HFFc6 (cell line): ENCODE data around the gene LIMA1. TPM values are rescaled to one million over a fixed set of nuclear protein-coding genes. Genes with fewer than 3 reads are reported as not detected.
"Not testable (repeated sequence)": the region's sequence is repeated elsewhere in the genome, so short reads cannot be mapped to it uniquely, and the experiment has no call there.

Experiments
- DNase-seq: peaks from one replicate; pipeline ENCODE4 v3.0.0-alpha.2; 2018
- H3K27ac Mint-ChIP-seq: 2 replicates; pipeline ENCODE4 v1.8.0; 2020; ENCODE audit warnings: mild to moderate bottlenecking, mixed read lengths
- H3K27me3 Mint-ChIP-seq: 2 replicates; pipeline ENCODE4 v1.8.0; 2021; ENCODE audit warnings: mild to moderate bottlenecking, moderate library complexity, mixed read lengths; ENCODE audit not compliant: insufficient read depth
- H3K36me3 Mint-ChIP-seq: 2 replicates; pipeline ENCODE4 v1.8.0; 2021; ENCODE audit warnings: low read depth, mixed read lengths
- H3K4me1 Mint-ChIP-seq: 2 replicates; pipeline ENCODE4 v1.8.0; 2020; ENCODE audit warnings: low read depth, mixed read lengths
- H3K4me3 Mint-ChIP-seq: 2 replicates; pipeline ENCODE4 v1.8.0; 2020; ENCODE audit warnings: mild to moderate bottlenecking, moderate library complexity, mixed read lengths
- H3K9me3 Mint-ChIP-seq: 2 replicates; pipeline ENCODE4 v1.8.0; 2020; ENCODE audit warnings: mild to moderate bottlenecking, mixed read lengths
- total RNA-seq, 6 experiments: library from RNA; stranded (reverse); fragmentation: NEBNext Ultra II Directional; extraction: Animal tissue kit (Norgen Biotek cat#: 25700); gene quantifications; 2 replicates in 1 of 6; 3 replicates in 5 of 6; pipeline ENCODE4 v1.2.3, GENCODE V29; 2021
- TF ChIP-seq, protein P1 (sequence below): fragments of 200-600 bp; sonication (generic); IDR thresholded peaks from 2 replicates; pipeline ENCODE4 v1.5.0; 2021; ENCODE audit warnings: antibody characterized with exemption, mild to moderate bottlenecking

The LIMA1 gene
- total RNA-seq, 6 experiments from 2014 or later, result 259 to 335 (median 298) TPM

- Mint-ChIP-seq H3K9me3 (peaks cover 8% of the 10 kb centered on the region), H3K27me3 (peaks cover 3% of the 10 kb centered on the region), H3K4me3 (peak overlapping the region; percentile 91), H3K36me3 (peaks cover 32% of the 10 kb centered on the region), H3K4me1 (peaks cover 38% of the 10 kb centered on the region), H3K27ac (no peak overlapping the region)
- TF ChIP-seq, protein P1, sequence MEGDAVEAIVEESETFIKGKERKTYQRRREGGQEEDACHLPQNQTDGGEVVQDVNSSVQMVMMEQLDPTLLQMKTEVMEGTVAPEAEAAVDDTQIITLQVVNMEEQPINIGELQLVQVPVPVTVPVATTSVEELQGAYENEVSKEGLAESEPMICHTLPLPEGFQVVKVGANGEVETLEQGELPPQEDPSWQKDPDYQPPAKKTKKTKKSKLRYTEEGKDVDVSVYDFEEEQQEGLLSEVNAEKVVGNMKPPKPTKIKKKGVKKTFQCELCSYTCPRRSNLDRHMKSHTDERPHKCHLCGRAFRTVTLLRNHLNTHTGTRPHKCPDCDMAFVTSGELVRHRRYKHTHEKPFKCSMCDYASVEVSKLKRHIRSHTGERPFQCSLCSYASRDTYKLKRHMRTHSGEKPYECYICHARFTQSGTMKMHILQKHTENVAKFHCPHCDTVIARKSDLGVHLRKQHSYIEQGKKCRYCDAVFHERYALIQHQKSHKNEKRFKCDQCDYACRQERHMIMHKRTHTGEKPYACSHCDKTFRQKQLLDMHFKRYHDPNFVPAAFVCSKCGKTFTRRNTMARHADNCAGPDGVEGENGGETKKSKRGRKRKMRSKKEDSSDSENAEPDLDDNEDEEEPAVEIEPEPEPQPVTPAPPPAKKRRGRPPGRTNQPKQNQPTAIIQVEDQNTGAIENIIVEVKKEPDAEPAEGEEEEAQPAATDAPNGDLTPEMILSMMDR, result no peak
- DNase-seq, result no peak
Observed at GRCh38 chr12:50164963-50165362, 118.4 kb downstream of the LIMA1 start.

DNA sequence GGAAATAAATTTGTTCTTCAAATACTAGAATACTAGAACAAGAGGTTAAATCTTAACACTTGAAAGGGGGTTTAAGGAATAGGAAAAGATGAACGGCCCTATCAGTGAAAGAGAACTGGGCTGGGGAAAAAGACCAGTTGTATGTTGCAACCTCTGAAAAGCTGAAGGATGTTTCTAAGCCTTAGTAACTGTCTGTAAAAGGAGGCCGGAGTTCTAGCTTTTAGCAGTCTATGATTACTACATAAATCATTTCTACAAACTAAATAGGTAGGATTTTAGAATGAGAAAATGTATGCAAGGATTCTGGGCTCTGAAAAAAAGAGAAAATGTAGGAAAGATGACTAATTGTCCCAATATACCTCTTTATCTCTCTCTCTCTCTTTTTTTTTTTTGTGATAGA is 121.1 kb downstream of the LIMA1 start:
- Mint-ChIP-seq H3K36me3 (peaks cover 17% of the 10 kb centered on the region), H3K9me3 (no peaks in the 10 kb centered on the region), H3K27ac (peak overlapping the region; percentile 40; the same call in 1 of the 2 replicates), H3K27me3 (peaks cover 3% of the 10 kb centered on the region), H3K4me3 (no peak overlapping the region), H3K4me1 (peaks cover 48% of the 10 kb centered on the region)
- DNase-seq, result peak; percentile 41
- TF ChIP-seq, protein P1, result no peak

GRCh38 chr12:50160643-50161042 is 122.7 kb downstream of the LIMA1 start:
- TF ChIP-seq, protein P1, result no peak

DNA sequence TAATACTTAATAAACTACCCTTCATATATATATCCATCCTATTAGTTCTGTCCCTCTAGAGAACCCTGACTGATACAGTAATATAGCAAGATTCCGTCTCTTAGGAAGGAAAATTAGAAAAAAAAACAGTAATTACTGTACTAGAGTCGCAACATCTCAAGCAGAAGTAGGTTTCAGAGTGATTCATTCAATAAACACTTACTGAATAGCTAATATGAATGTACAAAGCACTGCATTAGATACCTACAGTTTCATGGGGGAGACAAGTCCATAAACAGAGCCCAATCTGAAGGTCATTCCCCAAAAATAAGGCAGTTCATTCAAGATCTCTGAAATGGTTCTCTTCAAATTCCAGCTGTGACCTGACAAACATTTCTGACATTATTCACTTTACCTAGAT is 126.1 kb downstream of the LIMA1 start:
- Mint-ChIP-seq H3K27ac (peak overlapping the region; percentile 49), H3K9me3 (no peaks in the 10 kb centered on the region), H3K4me1 (peaks cover 33% of the 10 kb centered on the region), H3K27me3 (no peaks in the 10 kb centered on the region), H3K36me3 (no peaks in the 10 kb centered on the region; the same call in 1 of the 2 replicates), H3K4me3 (no peak overlapping the region)
- TF ChIP-seq, protein P1, result no peak
- no peak for DNase-seq

More at GRCh38 chr12:50160643-50161042, 122.7 kb downstream of the LIMA1 start:
- Mint-ChIP-seq H3K9me3 (no peaks in the 10 kb centered on the region), H3K36me3 (peaks cover 10% of the 10 kb centered on the region), H3K4me1 (peaks cover 46% of the 10 kb centered on the region), H3K4me3 (no peak overlapping the region), H3K27me3 (no peaks in the 10 kb centered on the region; the same call in 1 of the 2 replicates), H3K27ac (no peak overlapping the region)
- no peak for DNase-seq

GRCh38 chr12:50156641-50157040 is 126.7 kb downstream of the LIMA1 start:
- Mint-ChIP-seq H3K27me3 (no peaks in the 10 kb centered on the region), H3K27ac (peak overlapping the region; percentile 49; the same call in 1 of the 2 replicates), H3K4me3 (no peak overlapping the region), H3K36me3 (no peaks in the 10 kb centered on the region; the same call in 1 of the 2 replicates), H3K9me3 (no peaks in the 10 kb centered on the region), H3K4me1 (peaks cover 38% of the 10 kb centered on the region)
- TF ChIP-seq, protein P1, result no peak
- no peak for DNase-seq

DNA sequence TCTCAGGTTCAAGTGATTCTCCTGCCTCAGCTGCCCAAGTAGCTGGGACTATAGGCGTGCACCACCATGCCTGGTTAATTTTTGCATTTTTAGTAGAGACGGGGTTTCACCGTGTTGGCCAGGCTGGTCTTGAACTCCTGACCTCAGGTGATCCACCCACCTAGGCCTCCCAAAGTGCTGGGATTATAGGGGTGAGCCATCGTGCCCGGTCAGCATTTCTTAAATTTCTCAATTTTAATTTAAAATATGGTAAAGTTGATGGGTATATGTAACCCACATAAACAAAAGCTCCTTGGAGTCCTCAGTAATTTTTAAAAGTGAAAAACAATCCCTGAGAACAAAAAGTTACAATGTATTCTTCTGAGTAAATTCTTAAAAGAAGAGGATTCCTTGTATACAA is 128.4 kb downstream of the LIMA1 start:
- DNase-seq, H3K27me3 Mint-ChIP-seq, H3K4me3 Mint-ChIP-seq, H3K9me3 Mint-ChIP-seq, H3K36me3 Mint-ChIP-seq, H3K27ac Mint-ChIP-seq: not testable (repeated sequence)
- H3K4me1 Mint-ChIP-seq, result peaks cover 41% of the 10 kb centered on the region
